ENCODE measurements around the gene CYB561D2. TPM values are rescaled to one million over a fixed set of nuclear protein-coding genes. Genes with fewer than 3 reads are reported as not detected.

The CYB561D2 gene
- total RNA-seq, 2 donors from 2014 or later, result 30.9 to 46.2 TPM

DNA sequence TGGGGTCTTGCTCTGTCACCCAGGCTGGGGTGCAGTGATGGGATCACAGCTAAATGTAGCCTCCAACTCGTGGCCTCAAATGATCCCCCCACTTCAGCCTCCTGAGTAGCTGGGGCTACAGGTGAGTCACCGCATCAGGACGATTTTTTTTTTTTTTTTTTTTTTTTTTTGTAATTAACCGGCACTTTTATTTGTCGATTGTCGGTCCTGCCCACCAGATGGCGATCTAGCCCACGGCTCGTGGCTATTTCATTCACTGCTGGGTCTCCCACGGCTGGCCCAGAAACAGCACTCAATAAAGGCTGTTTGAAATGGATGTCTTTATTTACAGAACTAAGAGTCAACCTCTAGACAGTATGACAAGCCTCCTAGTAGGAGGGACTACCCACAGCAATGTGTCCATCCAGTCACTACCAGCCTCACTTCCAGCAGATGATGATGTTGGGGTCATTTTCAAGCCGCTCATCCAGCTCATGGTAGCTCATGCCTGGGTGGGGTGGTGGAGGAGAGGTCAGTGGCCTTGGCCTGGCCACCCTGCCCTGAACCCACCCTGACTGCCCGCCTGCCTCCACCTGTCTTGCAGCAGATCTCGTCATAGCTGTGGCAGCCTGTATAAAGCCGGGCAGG lies 3.4 kb upstream of the CYB561D2 start:
- H3K4me1 ChIP-seq, result peaks cover 19% of the 10 kb centered on the region
- intact Hi-C loops (cut with DNase I), result loop anchor here (5.0 kb wide), 1 partner anchor 195 kb away; no protein-coding TSS in a partner anchor

GRCh38 chr3:50350213-50350526 lies 492 bp upstream of the CYB561D2 start:
- peaks cover 21% of the 10 kb centered on the region for H3K4me1 ChIP-seq
- H3K9me3 ChIP-seq, result no peaks in the 10 kb centered on the region
- H3K27me3 ChIP-seq, result no peaks in the 10 kb centered on the region
- intact Hi-C loops (cut with DNase I), result no loop called here
- no peak for DNase-seq
- H3K4me3 ChIP-seq, result peak overlapping the region; percentile 59
- H3K36me3 ChIP-seq, result peaks cover 7% of the 10 kb centered on the region
- peak overlapping the region; percentile 85 for H3K27ac ChIP-seq
- H3K9ac ChIP-seq (ENCODE audit: low read depth in 2 of 2, low read length in 2 of 2), result peak overlapping the region; percentile 71 to 92
- TF ChIP-seq, protein P1, sequence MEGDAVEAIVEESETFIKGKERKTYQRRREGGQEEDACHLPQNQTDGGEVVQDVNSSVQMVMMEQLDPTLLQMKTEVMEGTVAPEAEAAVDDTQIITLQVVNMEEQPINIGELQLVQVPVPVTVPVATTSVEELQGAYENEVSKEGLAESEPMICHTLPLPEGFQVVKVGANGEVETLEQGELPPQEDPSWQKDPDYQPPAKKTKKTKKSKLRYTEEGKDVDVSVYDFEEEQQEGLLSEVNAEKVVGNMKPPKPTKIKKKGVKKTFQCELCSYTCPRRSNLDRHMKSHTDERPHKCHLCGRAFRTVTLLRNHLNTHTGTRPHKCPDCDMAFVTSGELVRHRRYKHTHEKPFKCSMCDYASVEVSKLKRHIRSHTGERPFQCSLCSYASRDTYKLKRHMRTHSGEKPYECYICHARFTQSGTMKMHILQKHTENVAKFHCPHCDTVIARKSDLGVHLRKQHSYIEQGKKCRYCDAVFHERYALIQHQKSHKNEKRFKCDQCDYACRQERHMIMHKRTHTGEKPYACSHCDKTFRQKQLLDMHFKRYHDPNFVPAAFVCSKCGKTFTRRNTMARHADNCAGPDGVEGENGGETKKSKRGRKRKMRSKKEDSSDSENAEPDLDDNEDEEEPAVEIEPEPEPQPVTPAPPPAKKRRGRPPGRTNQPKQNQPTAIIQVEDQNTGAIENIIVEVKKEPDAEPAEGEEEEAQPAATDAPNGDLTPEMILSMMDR (IDR thresholded peaks at IDR 0.05), result no peak

More for the DNA sequence above, 3.4 kb upstream of the CYB561D2 start:
- H3K9ac ChIP-seq (ENCODE audit: low read depth in 2 of 2, low read length in 2 of 2), result no peak overlapping the region
- H3K27ac ChIP-seq, result no peak overlapping the region
- DNase-seq, result peak; percentile 73
- H3K9me3 ChIP-seq, result no peaks in the 10 kb centered on the region
- no peak overlapping the region for H3K4me3 ChIP-seq
- H3K27me3 ChIP-seq, result no peaks in the 10 kb centered on the region
- TF ChIP-seq, protein P1 (IDR thresholded peaks at IDR 0.05), result peak; percentile 47
- H3K36me3 ChIP-seq, result no peaks in the 10 kb centered on the region

- Histone ChIP-seq H3K9ac (ENCODE audit: low read depth in 2 of 2, low read length in 2 of 2) (peak overlapping the region in 1 of 2 donors; percentile 92), H3K9me3 (no peaks in the 10 kb centered on the region), H3K4me3 (peak overlapping the region; percentile 59), H3K27me3 (no peaks in the 10 kb centered on the region), H3K36me3 (peaks cover 8% of the 10 kb centered on the region), H3K4me1 (peaks cover 23% of the 10 kb centered on the region), H3K27ac (peak overlapping the region; percentile 85)
- intact Hi-C loops (cut with DNase I), result no loop called here
- TF ChIP-seq, protein P1 (IDR thresholded peaks at IDR 0.05), result no peak
- DNase-seq, result no peak
These were observed 648 bp downstream of the CYB561D2 start for GRCh38 chr3:50351323-50351697.

- Histone ChIP-seq H3K9ac (ENCODE audit: low read depth in 2 of 2, low read length in 2 of 2) (no peak overlapping the region), H3K4me3 (no peak overlapping the region), H3K9me3 (no peaks in the 10 kb centered on the region), H3K4me1 (peaks cover 35% of the 10 kb centered on the region), H3K36me3 (peaks cover 8% of the 10 kb centered on the region), H3K27me3 (no peaks in the 10 kb centered on the region), H3K27ac (peak overlapping the region; percentile 49)
- intact Hi-C loops (cut with DNase I), result no loop called here
- DNase-seq, result no peak
- TF ChIP-seq, protein P1 (IDR thresholded peaks at IDR 0.05), result no peak
These were observed 2.1 kb downstream of the CYB561D2 start for GRCh38 chr3:50352781-50353180.

GRCh38 chr3:50353245-50354004 lies 2.8 kb downstream of the CYB561D2 start:
- Histone ChIP-seq H3K9me3 (no peaks in the 10 kb centered on the region), H3K27ac (peak overlapping the region; percentile 49), H3K4me1 (peaks cover 42% of the 10 kb centered on the region), H3K27me3 (no peaks in the 10 kb centered on the region), H3K4me3 (no peak overlapping the region), H3K9ac (ENCODE audit: low read depth in 2 of 2, low read length in 2 of 2) (no peak overlapping the region), H3K36me3 (peaks cover 8% of the 10 kb centered on the region)
- TF ChIP-seq, protein P1 (IDR thresholded peaks at IDR 0.05), result no peak
- DNase-seq, result no peak
- intact Hi-C loops (cut with DNase I), result no loop called here
